ENCODE results near the gene ACAT1. TPM values are rescaled to one million over a fixed set of nuclear protein-coding genes. Genes with fewer than 3 reads are reported as not detected.
"Not testable (repeated sequence)": the region's sequence is repeated elsewhere in the genome, so short reads cannot be mapped to it uniquely, and the experiment has no call there.

ACAT1 gene
- total and polyA plus RNA-seq, 3 donors from 2014 or later: 60.5 to 174 (median 78.4) TPM

DNA sequence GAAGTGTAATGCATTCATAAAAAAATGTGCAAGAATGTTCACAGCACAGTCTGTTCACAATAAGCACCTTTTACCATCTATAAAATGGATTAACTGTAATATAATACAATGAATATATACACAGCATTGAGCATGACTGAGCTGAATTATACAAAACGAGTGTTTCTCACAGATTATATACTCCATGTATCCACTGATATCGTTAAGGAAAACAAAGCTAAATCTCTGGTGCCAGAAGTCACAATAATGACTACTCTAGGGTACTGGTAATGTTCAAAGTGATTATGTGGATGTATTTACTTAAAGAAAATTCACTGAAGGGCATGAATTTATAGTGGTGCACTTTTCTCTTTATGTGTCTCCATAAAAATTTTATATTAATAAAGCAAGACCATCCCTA, 33.2 kb downstream of the ACAT1 start:
- Histone ChIP-seq H3K9me3 (no peaks in the 10 kb centered on the region), H3K4me1 (no peaks in the 10 kb centered on the region), H3K27ac (no peak overlapping the region), H3K27me3 (no peaks in the 10 kb centered on the region), H3K36me3 (ENCODE audit: low read depth, missing control alignments) (no peaks in the 10 kb centered on the region), H3K4me3 (no peak overlapping the region)
- 62 to 63% methylated on average over 2 of the region's 2 CpGs for WGBS, 2 donors
- DNase-seq: no peak
- no peak for TF ChIP-seq POLR2A (IDR thresholded peaks at IDR 0.05)
- TF ChIP-seq, protein P1, sequence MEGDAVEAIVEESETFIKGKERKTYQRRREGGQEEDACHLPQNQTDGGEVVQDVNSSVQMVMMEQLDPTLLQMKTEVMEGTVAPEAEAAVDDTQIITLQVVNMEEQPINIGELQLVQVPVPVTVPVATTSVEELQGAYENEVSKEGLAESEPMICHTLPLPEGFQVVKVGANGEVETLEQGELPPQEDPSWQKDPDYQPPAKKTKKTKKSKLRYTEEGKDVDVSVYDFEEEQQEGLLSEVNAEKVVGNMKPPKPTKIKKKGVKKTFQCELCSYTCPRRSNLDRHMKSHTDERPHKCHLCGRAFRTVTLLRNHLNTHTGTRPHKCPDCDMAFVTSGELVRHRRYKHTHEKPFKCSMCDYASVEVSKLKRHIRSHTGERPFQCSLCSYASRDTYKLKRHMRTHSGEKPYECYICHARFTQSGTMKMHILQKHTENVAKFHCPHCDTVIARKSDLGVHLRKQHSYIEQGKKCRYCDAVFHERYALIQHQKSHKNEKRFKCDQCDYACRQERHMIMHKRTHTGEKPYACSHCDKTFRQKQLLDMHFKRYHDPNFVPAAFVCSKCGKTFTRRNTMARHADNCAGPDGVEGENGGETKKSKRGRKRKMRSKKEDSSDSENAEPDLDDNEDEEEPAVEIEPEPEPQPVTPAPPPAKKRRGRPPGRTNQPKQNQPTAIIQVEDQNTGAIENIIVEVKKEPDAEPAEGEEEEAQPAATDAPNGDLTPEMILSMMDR (IDR thresholded peaks at IDR 0.05): no peak
- intact Hi-C loops (cut with DNase I; ENCODE audit: low total_unique reads): no loop called here

DNA sequence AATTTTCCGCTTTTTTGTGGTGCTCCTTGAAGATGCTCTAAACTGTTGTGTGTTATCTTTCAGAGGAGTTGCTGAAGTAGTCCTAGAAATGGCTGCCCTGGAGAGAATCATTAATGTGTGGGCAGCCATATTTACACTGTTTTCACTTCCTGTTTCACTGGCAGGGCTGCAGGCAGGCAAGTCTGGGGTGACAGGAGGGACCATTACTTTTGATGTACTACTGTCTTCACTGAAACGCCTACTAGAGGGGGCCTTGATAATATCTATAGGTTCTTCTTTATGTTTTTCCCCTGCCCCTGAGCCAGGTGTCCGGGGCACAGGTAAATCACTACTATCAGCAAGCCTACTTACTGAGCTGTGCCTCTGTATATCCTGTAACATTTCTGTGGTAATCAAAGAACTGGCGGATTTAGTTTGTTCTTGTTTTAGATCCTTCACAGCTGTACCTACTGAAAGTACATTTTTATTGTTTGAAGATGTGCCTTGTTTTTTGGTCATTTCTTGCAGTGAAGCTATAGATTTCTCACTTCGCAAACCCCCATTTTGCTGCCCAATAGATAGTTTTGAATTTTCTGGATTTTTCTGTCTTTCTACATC, 39.7 kb downstream of the ACAT1 start:
- no peak for TF ChIP-seq POLR2A (IDR thresholded peaks at IDR 0.05)
- TF ChIP-seq, protein P1 (IDR thresholded peaks at IDR 0.05): no peak
- H3K36me3 ChIP-seq (ENCODE audit: low read depth, missing control alignments): no peaks in the 10 kb centered on the region
- no peaks in the 10 kb centered on the region for H3K4me1 ChIP-seq
- H3K27me3 ChIP-seq: no peaks in the 10 kb centered on the region
- no peak for DNase-seq
- WGBS, 2 donors: 94 to 96% methylated on average over 5 of the region's 5 CpGs
- no peak overlapping the region for H3K27ac ChIP-seq
- no peaks in the 10 kb centered on the region for H3K9me3 ChIP-seq
- no peak overlapping the region for H3K4me3 ChIP-seq
- intact Hi-C loops (cut with DNase I; ENCODE audit: low total_unique reads): no loop called here

DNA sequence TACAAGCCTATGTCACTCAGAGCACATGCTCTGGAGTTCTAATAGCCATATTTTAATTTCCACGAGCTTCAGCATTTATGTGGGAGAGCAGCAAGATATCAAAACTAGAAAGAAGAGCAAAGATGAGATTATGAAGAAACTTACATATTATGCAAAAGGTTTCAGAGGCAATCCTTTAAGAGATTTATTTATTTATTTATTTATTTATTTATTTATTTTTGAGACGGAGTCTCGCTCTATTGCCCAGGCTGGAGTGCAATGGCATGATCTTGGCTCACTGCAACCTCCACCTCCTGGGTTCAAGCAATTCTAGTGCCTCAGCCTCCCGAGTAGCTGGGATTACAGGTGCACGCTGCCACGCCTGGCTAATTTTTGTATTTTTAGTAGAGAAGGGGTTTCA, 41.5 kb downstream of the ACAT1 start:
- H3K27ac ChIP-seq; H3K4me3 ChIP-seq; H3K27me3 ChIP-seq; DNase-seq; intact Hi-C loops (cut with DNase I; ENCODE audit: low total_unique reads); H3K36me3 ChIP-seq (ENCODE audit: low read depth, missing control alignments); H3K4me1 ChIP-seq; H3K9me3 ChIP-seq: not testable (repeated sequence)
- WGBS, 2 donors: 85 to 87% methylated on average over 6 of the region's 6 CpGs

DNA sequence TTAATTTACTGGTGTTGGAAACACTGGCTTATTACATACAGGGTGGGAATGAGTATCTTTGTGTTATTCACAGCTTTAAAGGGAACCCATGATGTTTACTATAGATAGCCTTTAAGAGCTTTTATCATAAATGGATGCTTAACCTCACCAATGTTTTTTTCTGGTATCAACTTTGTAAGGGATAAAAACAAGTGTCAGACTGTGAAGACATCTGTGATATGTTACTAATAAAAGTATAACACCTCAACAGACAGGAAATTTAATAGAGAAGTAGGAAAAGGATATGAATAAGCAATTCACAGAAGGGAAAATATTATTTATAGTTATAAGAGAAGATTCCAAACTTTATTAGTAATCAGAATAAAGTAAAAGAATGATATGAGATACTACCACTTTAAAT, 46.3 kb downstream of the ACAT1 start:
- Histone ChIP-seq H3K4me1 (no peaks in the 10 kb centered on the region), H3K9me3 (no peaks in the 10 kb centered on the region), H3K27ac (no peak overlapping the region), H3K36me3 (ENCODE audit: low read depth, missing control alignments) (no peaks in the 10 kb centered on the region), H3K27me3 (no peaks in the 10 kb centered on the region), H3K4me3 (no peak overlapping the region)
- no peak for TF ChIP-seq POLR2A (IDR thresholded peaks at IDR 0.05)
- no peak for DNase-seq
- intact Hi-C loops (cut with DNase I; ENCODE audit: low total_unique reads): no loop called here

DNA sequence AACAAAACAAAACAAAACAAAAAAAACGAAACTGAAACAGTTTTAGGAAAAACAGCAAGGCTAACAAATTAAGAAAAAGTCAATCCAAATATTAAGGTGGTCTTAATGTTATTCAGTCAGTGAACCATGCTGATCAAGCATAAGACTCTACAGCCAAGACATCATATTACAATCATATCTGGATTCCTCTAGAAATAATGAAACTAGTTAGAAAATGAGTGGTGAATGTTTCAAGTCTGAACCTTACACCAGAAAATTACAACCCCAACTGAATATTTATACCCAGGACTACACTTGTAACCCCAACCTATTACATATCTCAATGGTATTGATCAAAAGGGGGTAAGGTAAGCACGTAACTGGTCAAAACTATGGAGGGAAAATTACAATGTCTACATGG, 48.8 kb downstream of the ACAT1 start:
- 59 to 67% methylated on average over 2 of the region's 2 CpGs for WGBS, 2 donors
- no peak overlapping the region for H3K4me3 ChIP-seq
- intact Hi-C loops (cut with DNase I; ENCODE audit: low total_unique reads): no loop called here
- no peak for DNase-seq
- no peaks in the 10 kb centered on the region for H3K4me1 ChIP-seq
- no peaks in the 10 kb centered on the region for H3K9me3 ChIP-seq
- peak overlapping the region in 1 of 2 donors; percentile 13 for H3K27ac ChIP-seq
- H3K27me3 ChIP-seq: no peaks in the 10 kb centered on the region
- no peak for TF ChIP-seq POLR2A (IDR thresholded peaks at IDR 0.05)
- TF ChIP-seq, protein P1 (IDR thresholded peaks at IDR 0.05): no peak
- no peaks in the 10 kb centered on the region for H3K36me3 ChIP-seq (ENCODE audit: low read depth, missing control alignments)

DNA sequence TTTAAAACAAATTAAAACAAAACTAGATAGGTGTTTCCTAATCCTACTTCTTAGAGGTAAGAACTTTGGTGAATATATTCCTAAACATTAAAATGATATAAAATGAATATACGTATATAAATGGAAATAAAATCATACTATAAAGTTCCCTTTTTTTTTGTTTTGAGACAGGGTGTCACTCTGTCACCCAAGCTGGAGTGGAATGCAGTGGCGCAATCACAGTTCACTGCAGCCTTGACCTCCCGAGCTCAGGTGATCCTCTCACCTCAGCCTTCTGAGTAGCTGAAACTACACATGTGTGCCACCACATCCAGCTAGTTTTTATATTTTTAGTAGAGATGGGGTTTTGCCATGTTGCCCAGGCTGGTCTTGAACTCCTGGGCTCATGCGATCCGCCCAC, 56.2 kb downstream of the ACAT1 start:
- WGBS, 2 donors: 80 to 99% methylated on average over 5 of the region's 5 CpGs
- no peaks in the 10 kb centered on the region for H3K9me3 ChIP-seq
- H3K4me3 ChIP-seq: no peak overlapping the region
- no peaks in the 10 kb centered on the region for H3K36me3 ChIP-seq (ENCODE audit: low read depth, missing control alignments)
- intact Hi-C loops (cut with DNase I; ENCODE audit: low total_unique reads): no loop called here
- H3K27ac ChIP-seq: no peak overlapping the region
- no peak for DNase-seq
- H3K4me1 ChIP-seq: no peaks in the 10 kb centered on the region
- TF ChIP-seq, protein P1 (IDR thresholded peaks at IDR 0.05): no peak
- no peak for TF ChIP-seq POLR2A (IDR thresholded peaks at IDR 0.05)
- H3K27me3 ChIP-seq: no peaks in the 10 kb centered on the region
